K562 (cell line): ENCODE data around the gene HDC. TPM values are rescaled to one million over a fixed set of nuclear protein-coding genes. Genes with fewer than 3 reads are reported as not detected.

Source experiments
- CHD2 ChIP-seq: IDR thresholded peaks from 2 replicates; pipeline ENCODE4 v1.6.1; 2011; ENCODE audit warnings: low read depth, low read length
- E2F5 ChIP-seq: sonication (generic); formaldehyde crosslinking; IDR thresholded peaks from 2 replicates; pipeline ENCODE4 v1.8.0; 2022; ENCODE audit warnings: mild to moderate bottlenecking, missing genetic modification reagents
- MAFG ChIP-seq: fragments of 450-650 bp; conservative IDR thresholded peaks from 2 replicates; pipeline ENCODE4 v1.6.1; 2016; ENCODE audit warnings: missing genetic modification characterization, missing compliant biosample characterization
- PHB ChIP-seq: fragments of 250-450 bp; sonication (Bioruptor Pico); IDR thresholded peaks from 2 replicates; pipeline ENCODE4 v1.5.0; 2021
- PHF20 ChIP-seq: fragments of 450-650 bp; IDR thresholded peaks from 2 replicates; pipeline ENCODE4 v1.6.1; 2018; ENCODE audit not compliant: partially characterized antibody
- POLR3A ChIP-seq: IDR thresholded peaks from 2 replicates; pipeline ENCODE4 v1.6.1; 2011; ENCODE audit warnings: borderline replicate concordance, mild to moderate bottlenecking, moderate library complexity; ENCODE audit not compliant: insufficient read length, insufficient read depth; ENCODE audit errors: extremely low read depth
- RBM22 ChIP-seq: fragments of 200-400 bp; formaldehyde crosslinking; IDR thresholded peaks from 2 replicates; pipeline ENCODE4 v1.6.1; 2018; ENCODE audit warnings: low read length, low read depth; ENCODE audit not compliant: poor library complexity, severe bottlenecking
- SPI1 ChIP-seq: IDR thresholded peaks from 2 replicates; pipeline ENCODE4 v1.6.1; 2011; ENCODE audit warnings: low read depth, low read length, control low read depth, borderline replicate concordance
- TGIF2 ChIP-seq: sonication (generic); formaldehyde crosslinking; IDR thresholded peaks from 2 replicates; pipeline ENCODE4 v1.8.1; 2022; ENCODE audit warnings: mild to moderate bottlenecking, missing genetic modification reagents, moderate library complexity
- TOE1 ChIP-seq, 2 experiments: fragments of 450-650 bp in 1 of 2; sonication (generic) in 1 of 2; formaldehyde crosslinking in 1 of 2; IDR thresholded peaks; 2 replicates each; pipeline versions ENCODE4 v1.7.1 to v1.8.0; 2016 to 2022; ENCODE audit warnings: borderline replicate concordance in 2 of 2, mild to moderate bottlenecking in 2 of 2, antibody characterized with exemption in 1 of 2, inconsistent platforms in 1 of 2, low read depth in 1 of 2, missing genetic modification reagents in 1 of 2, moderate library complexity in 1 of 2
- ZFX ChIP-seq: sonication (generic); formaldehyde crosslinking; IDR thresholded peaks from 2 replicates; pipeline ENCODE4 v1.8.0; 2022; ENCODE audit warnings: mild to moderate bottlenecking, missing genetic modification reagents, moderate library complexity
- ZNF253 ChIP-seq: fragments of 250-450 bp; sonication (Bioruptor Pico); conservative IDR thresholded peaks from 2 replicates; pipeline ENCODE4 v1.6.1; 2021; ENCODE audit warnings: mild to moderate bottlenecking
- ZNF316 ChIP-seq: fragments of 450-650 bp; IDR thresholded peaks from 2 replicates; pipeline ENCODE4 v1.6.1; 2016
- polyA plus RNA-seq, 8 experiments: library from polyadenylated mRNA; depleted of rRNA in 4 of 8; stranded (reverse) in 5 of 8; unstranded in 3 of 8; fragments of >200 nt; fragmentation: Nextera tagmentation in 2 of 8; fragmentation: Illumina TruSeq in 1 of 8; extraction: Ambion mirVana in 2 of 8; extraction: Trizol in 1 of 8; gene quantifications; 2 replicates each; pipeline versions ENCODE4 v1.2.1 to v1.2.3, GENCODE V29; 2011 to 2014; ENCODE audit warnings: inconsistent platforms in 1 of 8, missing spikeins in 1 of 8
- total RNA-seq, 7 experiments: library from RNA; depleted of rRNA in 6 of 7; stranded (reverse); fragments of >200 nt in 6 of 7; fragmentation: Illumina TruSeq in 2 of 7; extraction: Trizol in 2 of 7; gene quantifications; 2 replicates each; pipeline versions ENCODE4 v1.2.1 to v1.2.3, GENCODE V29; 2011 to 2021; ENCODE audit warnings: low replicate concordance in 1 of 7
- TF ChIP-seq, protein P1 (sequence below): fragments of 450-650 bp; IDR thresholded peaks from 2 replicates; pipeline ENCODE4 v1.6.1; 2016; ENCODE audit warnings: low read depth
- TF ChIP-seq, protein P2 (sequence below): fragments of 250-450 bp; sonication (Bioruptor Pico); IDR thresholded peaks from 2 replicates; pipeline ENCODE4 v1.9.0; 2021; ENCODE audit warnings: mild to moderate bottlenecking
- TF ChIP-seq, protein P3 (sequence below): conservative IDR thresholded peaks from 2 replicates; pipeline ENCODE4 v1.6.1; 2011; ENCODE audit warnings: low read depth, mild to moderate bottlenecking, low read length; ENCODE audit not compliant: control insufficient read depth

HDC gene
- total and polyA plus RNA-seq, 9 of the 15 experiments (the other 6 are each of a cell fraction or from before 2014, with no cell fraction given) = 0.26 to 5.3 (median 0.99) TPM

- TF ChIP-seq, protein P1, sequence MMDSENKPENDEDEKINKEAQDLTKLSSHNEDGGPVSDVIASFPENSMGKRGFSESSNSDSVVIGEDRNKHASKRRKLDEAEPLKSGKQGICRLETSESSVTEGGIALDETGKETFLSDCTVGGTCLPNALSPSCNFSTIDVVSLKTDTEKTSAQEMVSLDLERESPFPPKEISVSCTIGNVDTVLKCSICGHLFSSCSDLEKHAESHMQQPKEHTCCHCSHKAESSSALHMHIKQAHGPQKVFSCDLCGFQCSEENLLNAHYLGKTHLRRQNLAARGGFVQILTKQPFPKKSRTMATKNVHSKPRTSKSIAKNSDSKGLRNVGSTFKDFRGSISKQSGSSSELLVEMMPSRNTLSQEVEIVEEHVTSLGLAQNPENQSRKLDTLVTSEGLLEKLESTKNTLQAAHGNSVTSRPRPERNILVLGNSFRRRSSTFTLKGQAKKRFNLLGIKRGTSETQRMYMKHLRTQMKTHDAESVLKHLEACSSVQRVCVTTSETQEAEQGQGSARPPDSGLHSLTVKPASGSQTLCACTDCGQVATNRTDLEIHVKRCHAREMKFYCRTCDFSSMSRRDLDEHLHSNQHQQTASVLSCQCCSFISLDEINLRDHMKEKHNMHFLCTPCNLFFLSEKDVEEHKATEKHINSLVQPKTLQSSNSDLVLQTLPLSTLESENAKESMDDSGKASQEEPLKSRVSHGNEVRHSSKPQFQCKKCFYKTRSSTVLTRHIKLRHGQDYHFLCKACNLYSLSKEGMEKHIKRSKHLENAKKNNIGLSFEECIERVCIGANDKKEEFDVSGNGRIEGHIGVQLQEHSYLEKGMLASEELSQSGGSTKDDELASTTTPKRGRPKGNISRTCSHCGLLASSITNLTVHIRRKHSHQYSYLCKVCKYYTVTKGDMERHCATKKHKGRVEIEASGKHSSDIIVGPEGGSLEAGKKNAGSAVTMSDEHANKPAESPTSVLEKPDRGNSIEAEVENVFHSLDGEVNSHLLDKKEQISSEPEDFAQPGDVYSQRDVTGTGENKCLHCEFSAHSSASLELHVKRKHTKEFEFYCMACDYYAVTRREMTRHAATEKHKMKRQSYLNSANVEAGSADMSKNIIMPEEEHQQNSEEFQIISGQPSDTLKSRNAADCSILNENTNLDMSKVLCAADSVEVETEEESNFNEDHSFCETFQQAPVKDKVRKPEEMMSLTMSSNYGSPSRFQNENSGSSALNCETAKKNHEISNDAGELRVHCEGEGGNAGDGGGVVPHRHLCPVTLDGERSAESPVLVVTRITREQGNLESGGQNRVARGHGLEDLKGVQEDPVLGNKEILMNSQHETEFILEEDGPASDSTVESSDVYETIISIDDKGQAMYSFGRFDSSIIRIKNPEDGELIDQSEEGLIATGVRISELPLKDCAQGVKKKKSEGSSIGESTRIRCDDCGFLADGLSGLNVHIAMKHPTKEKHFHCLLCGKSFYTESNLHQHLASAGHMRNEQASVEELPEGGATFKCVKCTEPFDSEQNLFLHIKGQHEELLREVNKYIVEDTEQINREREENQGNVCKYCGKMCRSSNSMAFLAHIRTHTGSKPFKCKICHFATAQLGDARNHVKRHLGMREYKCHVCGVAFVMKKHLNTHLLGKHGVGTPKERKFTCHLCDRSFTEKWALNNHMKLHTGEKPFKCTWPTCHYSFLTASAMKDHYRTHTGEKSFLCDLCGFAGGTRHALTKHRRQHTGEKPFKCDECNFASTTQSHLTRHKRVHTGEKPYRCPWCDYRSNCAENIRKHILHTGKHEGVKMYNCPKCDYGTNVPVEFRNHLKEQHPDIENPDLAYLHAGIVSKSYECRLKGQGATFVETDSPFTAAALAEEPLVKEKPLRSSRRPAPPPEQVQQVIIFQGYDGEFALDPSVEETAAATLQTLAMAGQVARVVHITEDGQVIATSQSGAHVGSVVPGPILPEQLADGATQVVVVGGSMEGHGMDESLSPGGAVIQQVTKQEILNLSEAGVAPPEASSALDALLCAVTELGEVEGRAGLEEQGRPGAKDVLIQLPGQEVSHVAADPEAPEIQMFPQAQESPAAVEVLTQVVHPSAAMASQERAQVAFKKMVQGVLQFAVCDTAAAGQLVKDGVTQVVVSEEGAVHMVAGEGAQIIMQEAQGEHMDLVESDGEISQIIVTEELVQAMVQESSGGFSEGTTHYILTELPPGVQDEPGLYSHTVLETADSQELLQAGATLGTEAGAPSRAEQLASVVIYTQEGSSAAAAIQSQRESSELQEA = no peak
- TF ChIP-seq POLR3A (no peak), CHD2 (no peak), SPI1 (no peak), E2F5 (CRISPR knock-in tag) (no peak), PHF20 (no peak), TOE1 (IDR thresholded peaks at IDR 0.05; ENCODE audit: borderline replicate concordance) (no peak), TOE1 (CRISPR knock-in tag; IDR thresholded peaks at IDR 0.05; ENCODE audit: borderline replicate concordance, low read depth) (no peak), ZFX (CRISPR knock-in tag) (no peak), TGIF2 (CRISPR knock-in tag) (no peak), RBM22 (no peak), ZNF253 (CRISPR knock-in tag) (no peak), MAFG (tag) (peak; percentile 55; the same call in 1 of the 2 replicates), PHB (CRISPR knock-in tag) (no peak), ZNF316 (peak; percentile 38)
- TF ChIP-seq, protein P2, sequence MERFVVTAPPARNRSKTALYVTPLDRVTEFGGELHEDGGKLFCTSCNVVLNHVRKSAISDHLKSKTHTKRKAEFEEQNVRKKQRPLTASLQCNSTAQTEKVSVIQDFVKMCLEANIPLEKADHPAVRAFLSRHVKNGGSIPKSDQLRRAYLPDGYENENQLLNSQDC (CRISPR knock-in tag) = no peak
- TF ChIP-seq, protein P3, sequence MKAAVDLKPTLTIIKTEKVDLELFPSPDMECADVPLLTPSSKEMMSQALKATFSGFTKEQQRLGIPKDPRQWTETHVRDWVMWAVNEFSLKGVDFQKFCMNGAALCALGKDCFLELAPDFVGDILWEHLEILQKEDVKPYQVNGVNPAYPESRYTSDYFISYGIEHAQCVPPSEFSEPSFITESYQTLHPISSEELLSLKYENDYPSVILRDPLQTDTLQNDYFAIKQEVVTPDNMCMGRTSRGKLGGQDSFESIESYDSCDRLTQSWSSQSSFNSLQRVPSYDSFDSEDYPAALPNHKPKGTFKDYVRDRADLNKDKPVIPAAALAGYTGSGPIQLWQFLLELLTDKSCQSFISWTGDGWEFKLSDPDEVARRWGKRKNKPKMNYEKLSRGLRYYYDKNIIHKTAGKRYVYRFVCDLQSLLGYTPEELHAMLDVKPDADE = no peak
Measured at GRCh38 chr15:50192164-50192563, 73.4 kb downstream of the HDC start (continued).
